ENCODE data around the gene VANGL1.

VANGL1 gene

DNA sequence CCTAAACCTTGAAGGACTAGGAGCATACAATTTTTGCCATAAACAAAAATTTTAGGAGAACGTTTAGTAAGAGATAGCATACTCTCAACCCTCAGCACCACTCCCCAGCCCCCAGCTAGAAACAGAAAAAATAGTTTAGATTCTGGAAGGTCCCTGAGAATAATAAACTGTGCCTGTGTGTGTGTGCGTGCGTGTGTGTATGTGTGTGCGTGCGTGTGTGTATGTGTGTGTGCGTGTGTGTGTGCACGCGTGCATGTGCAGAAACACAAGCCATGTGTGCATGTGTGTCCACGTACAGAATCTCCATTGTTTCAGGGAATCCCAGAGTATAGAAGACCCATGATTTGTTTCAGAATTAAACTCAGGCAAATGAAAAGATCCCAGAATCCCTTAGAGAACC is 64.2 kb downstream of the VANGL1 start:
- 92% methylated on average over 9 of the region's 9 CpGs for WGBS
- peak overlapping the region; percentile 2 for H3K9ac ChIP-seq (ENCODE audit: low read length)
- no peak overlapping the region for H2BK15ac ChIP-seq (ENCODE audit: low read depth, poor library complexity, severe bottlenecking)
- H3K4me1 ChIP-seq (ENCODE audit: control insufficient read depth, insufficient read depth, low read depth, low read length), result no peaks in the 10 kb centered on the region
- no peak overlapping the region for H3K4ac ChIP-seq (ENCODE audit: low read depth in 1 of 2, low read length in 2 of 2)
- no peak overlapping the region for H3K23ac ChIP-seq (ENCODE audit: low read length in 2 of 2)
- no peaks in the 10 kb centered on the region for H3K79me1 ChIP-seq (replicated peaks; ENCODE audit: low read length, poor library complexity, severe bottlenecking)
- no peak overlapping the region for H2BK5ac ChIP-seq (ENCODE audit: low read depth, low read length, poor library complexity, severe bottlenecking)
- H3K4me2 ChIP-seq (ENCODE audit: low read length, poor library complexity, severe bottlenecking), result no peak overlapping the region
- no peak overlapping the region for H2BK120ac ChIP-seq (ENCODE audit: low read depth, low read length)
- H3K4me3 ChIP-seq (ENCODE audit: insufficient read depth in 1 of 2, low read depth in 1 of 2, low read length in 2 of 2), result no peak overlapping the region
- H4K8ac ChIP-seq (ENCODE audit: low read length), result no peak overlapping the region
- H3K27ac ChIP-seq (ENCODE audit: low read length, poor library complexity, severe bottlenecking), result no peak overlapping the region
- no peaks in the 10 kb centered on the region for H3K9me3 ChIP-seq (ENCODE audit: control insufficient read depth, low read length)
- no peak overlapping the region for H2AK5ac ChIP-seq (ENCODE audit: low read length, severe bottlenecking)
- H2BK12ac ChIP-seq (ENCODE audit: low read length in 2 of 2), result no peak overlapping the region
- H3K14ac ChIP-seq (ENCODE audit: low read length in 2 of 2), result no peak overlapping the region
- H3K18ac ChIP-seq (ENCODE audit: low read depth in 1 of 2, low read length in 2 of 2), result no peak overlapping the region
- no peak overlapping the region for H2AFZ ChIP-seq (ENCODE audit: low read depth, low read length)
- H3K36me3 ChIP-seq (ENCODE audit: control insufficient read depth in 1 of 2, insufficient read depth in 2 of 2, low read depth in 1 of 2, low read length in 2 of 2), result no peaks in the 10 kb centered on the region
- H4K91ac ChIP-seq (ENCODE audit: low read length), result no peak overlapping the region
- peaks cover 16 to 35% of the 10 kb centered on the region in 2 experiments for H3K27me3 ChIP-seq (ENCODE audit: control insufficient read depth in 1 of 2, insufficient read depth in 1 of 2, low read length in 2 of 2)
- no peak for DNase-seq

- Histone ChIP-seq H4K91ac (ENCODE audit: low read length) (no peak overlapping the region), H3K4me2 (ENCODE audit: low read length, poor library complexity, severe bottlenecking) (no peak overlapping the region), H2AFZ (ENCODE audit: low read depth, low read length) (no peak overlapping the region), H3K4me1 (ENCODE audit: control insufficient read depth, insufficient read depth, low read depth, low read length) (no peaks in the 10 kb centered on the region), H3K4me3 (ENCODE audit: insufficient read depth in 1 of 2, low read depth in 1 of 2, low read length in 2 of 2) (no peak overlapping the region), H3K9ac (ENCODE audit: low read length) (peak overlapping the region; percentile 2), H3K18ac (ENCODE audit: low read depth in 1 of 2, low read length in 2 of 2) (no peak overlapping the region), H2AK5ac (ENCODE audit: low read length, severe bottlenecking) (no peak overlapping the region), H3K4ac (ENCODE audit: low read depth in 1 of 2, low read length in 2 of 2) (no peak overlapping the region), H2BK5ac (ENCODE audit: low read depth, low read length, poor library complexity, severe bottlenecking) (no peak overlapping the region), H2BK15ac (ENCODE audit: low read depth, poor library complexity, severe bottlenecking) (no peak overlapping the region), H2BK12ac (ENCODE audit: low read length in 2 of 2) (no peak overlapping the region), H2BK120ac (ENCODE audit: low read depth, low read length) (no peak overlapping the region), H3K79me1 (replicated peaks; ENCODE audit: low read length, poor library complexity, severe bottlenecking) (no peaks in the 10 kb centered on the region), H3K27me3 (ENCODE audit: control insufficient read depth in 1 of 2, insufficient read depth in 1 of 2, low read length in 2 of 2) (peaks cover 18 to 39% of the 10 kb centered on the region in 2 experiments), H3K9me3 (ENCODE audit: control insufficient read depth, low read length) (no peaks in the 10 kb centered on the region), H3K14ac (ENCODE audit: low read length in 2 of 2) (no peak overlapping the region), H3K27ac (ENCODE audit: low read length, poor library complexity, severe bottlenecking) (no peak overlapping the region), H3K36me3 (ENCODE audit: control insufficient read depth in 1 of 2, insufficient read depth in 2 of 2, low read depth in 1 of 2, low read length in 2 of 2) (no peaks in the 10 kb centered on the region), H4K8ac (ENCODE audit: low read length) (no peak overlapping the region), H3K23ac (ENCODE audit: low read length in 2 of 2) (no peak overlapping the region)
- WGBS, result 61% methylated on average over 6 of the region's 8 CpGs
- DNase-seq, result peak; percentile 60
Observed at GRCh38 chr1:115706587-115707425, 65.0 kb downstream of the VANGL1 start.

DNA sequence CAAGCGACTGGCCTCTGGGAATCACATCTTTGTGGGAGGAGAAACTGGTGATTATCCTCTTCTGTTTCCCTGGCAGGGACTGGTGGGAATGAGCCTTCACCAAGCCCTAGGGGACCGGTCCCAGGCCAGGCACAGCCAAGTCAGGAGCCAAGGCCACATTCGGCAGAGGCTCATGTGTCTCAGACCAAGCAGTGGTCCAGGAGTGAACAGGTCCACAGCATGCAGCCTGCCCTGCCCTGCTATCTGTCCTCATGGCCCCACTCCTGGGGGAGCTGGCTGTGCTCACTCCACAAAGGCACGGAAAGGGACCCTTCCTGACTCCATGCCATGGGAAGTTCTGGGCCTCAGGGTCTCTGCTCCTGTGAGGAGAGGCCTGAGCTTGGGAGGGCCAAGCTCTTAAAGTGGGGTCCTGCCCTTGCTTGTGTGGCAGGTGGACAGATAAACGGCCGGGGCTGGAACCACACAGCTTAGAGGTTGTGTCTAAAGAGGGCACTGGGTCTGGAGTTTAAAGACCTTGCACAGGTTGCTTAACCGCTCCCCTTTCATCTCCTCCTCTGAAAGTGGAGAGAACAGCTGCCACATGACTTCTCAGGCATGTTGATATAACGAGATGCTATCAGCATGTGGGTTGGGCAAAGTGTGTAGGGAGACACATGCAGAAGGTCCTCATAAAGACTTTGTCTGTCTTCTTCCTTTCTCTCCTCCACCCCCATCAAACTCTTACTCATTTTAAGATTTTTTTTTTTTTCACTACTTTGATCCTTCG is 69.3 kb downstream of the VANGL1 start:
- Histone ChIP-seq H3K36me3 (ENCODE audit: control insufficient read depth in 1 of 2, insufficient read depth in 2 of 2, low read depth in 1 of 2, low read length in 2 of 2) (no peaks in the 10 kb centered on the region), H3K23ac (ENCODE audit: low read length in 2 of 2) (no peak overlapping the region), H2AK5ac (ENCODE audit: low read length, severe bottlenecking) (no peak overlapping the region), H3K14ac (ENCODE audit: low read length in 2 of 2) (no peak overlapping the region), H3K4me2 (ENCODE audit: low read length, poor library complexity, severe bottlenecking) (no peak overlapping the region), H3K4me3 (ENCODE audit: insufficient read depth in 1 of 2, low read depth in 1 of 2, low read length in 2 of 2) (no peak overlapping the region), H4K8ac (ENCODE audit: low read length) (no peak overlapping the region), H3K9ac (ENCODE audit: low read length) (no peak overlapping the region), H3K4ac (ENCODE audit: low read depth in 1 of 2, low read length in 2 of 2) (no peak overlapping the region), H3K27me3 (ENCODE audit: control insufficient read depth in 1 of 2, insufficient read depth in 1 of 2, low read length in 2 of 2) (peaks cover 18 to 59% of the 10 kb centered on the region in 2 experiments), H2BK120ac (ENCODE audit: low read depth, low read length) (no peak overlapping the region), H2BK12ac (ENCODE audit: low read length in 2 of 2) (no peak overlapping the region), H3K18ac (ENCODE audit: low read depth in 1 of 2, low read length in 2 of 2) (no peak overlapping the region), H2BK5ac (ENCODE audit: low read depth, low read length, poor library complexity, severe bottlenecking) (no peak overlapping the region), H3K27ac (ENCODE audit: low read length, poor library complexity, severe bottlenecking) (no peak overlapping the region), H2AFZ (ENCODE audit: low read depth, low read length) (no peak overlapping the region), H2BK15ac (ENCODE audit: low read depth, poor library complexity, severe bottlenecking) (no peak overlapping the region), H3K79me1 (replicated peaks; ENCODE audit: low read length, poor library complexity, severe bottlenecking) (no peaks in the 10 kb centered on the region), H3K9me3 (ENCODE audit: control insufficient read depth, low read length) (no peaks in the 10 kb centered on the region), H3K4me1 (ENCODE audit: control insufficient read depth, insufficient read depth, low read depth, low read length) (peaks cover 6% of the 10 kb centered on the region), H4K91ac (ENCODE audit: low read length) (no peak overlapping the region)
- 76% methylated on average over 7 of the region's 9 CpGs for WGBS
- DNase-seq, result no peak

DNA sequence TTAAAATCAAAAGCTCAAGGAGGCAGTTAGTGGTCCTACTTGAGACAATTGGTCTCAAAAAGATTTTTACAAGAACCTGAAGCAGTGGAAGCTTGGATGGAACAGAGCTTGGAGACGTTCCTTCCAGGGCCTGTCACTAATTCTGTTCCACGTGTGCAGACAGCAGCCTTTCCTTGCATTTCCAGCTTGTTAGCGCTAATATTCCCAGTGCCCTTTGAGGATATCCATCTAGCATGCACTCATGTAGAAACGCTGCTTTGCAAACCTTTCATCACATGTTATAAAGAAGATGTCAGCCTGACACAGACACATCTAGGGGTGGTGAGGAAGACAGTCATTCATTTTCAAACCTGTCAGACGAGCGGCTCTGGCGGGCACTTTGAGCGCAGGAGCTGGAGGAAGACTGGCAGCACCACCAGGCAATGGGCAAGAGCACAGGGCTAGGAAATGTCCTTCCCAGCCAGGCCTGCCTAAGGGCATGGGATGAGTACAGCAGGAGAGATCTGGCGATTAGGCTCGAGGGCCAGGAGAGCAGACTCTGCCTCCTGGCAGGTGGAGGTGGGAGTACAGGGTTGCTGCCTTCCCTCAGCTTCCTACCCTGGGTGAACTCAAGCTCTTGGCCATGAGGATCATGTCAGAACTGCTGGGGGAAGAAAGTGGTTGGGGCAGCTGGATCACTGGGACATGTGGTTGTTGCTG is 71.3 kb downstream of the VANGL1 start:
- no peak overlapping the region for H3K23ac ChIP-seq (ENCODE audit: low read length in 2 of 2)
- WGBS, result 86% methylated on average over 9 of the region's 10 CpGs

More for the DNA sequence above, 71.3 kb downstream of the VANGL1 start:
- no peaks in the 10 kb centered on the region for H3K36me3 ChIP-seq (ENCODE audit: control insufficient read depth in 1 of 2, insufficient read depth in 2 of 2, low read depth in 1 of 2, low read length in 2 of 2)
- H2BK15ac ChIP-seq (ENCODE audit: low read depth, poor library complexity, severe bottlenecking), result no peak overlapping the region
- H3K4ac ChIP-seq (ENCODE audit: low read depth in 1 of 2, low read length in 2 of 2), result no peak overlapping the region
- no peak overlapping the region for H2BK12ac ChIP-seq (ENCODE audit: low read length in 2 of 2)
- no peak overlapping the region for H4K91ac ChIP-seq (ENCODE audit: low read length)
- H3K14ac ChIP-seq (ENCODE audit: low read length in 2 of 2), result no peak overlapping the region
- H2BK5ac ChIP-seq (ENCODE audit: low read depth, low read length, poor library complexity, severe bottlenecking), result no peak overlapping the region
- H3K9me3 ChIP-seq (ENCODE audit: control insufficient read depth, low read length), result no peaks in the 10 kb centered on the region
- H3K4me3 ChIP-seq (ENCODE audit: insufficient read depth in 1 of 2, low read depth in 1 of 2, low read length in 2 of 2), result no peak overlapping the region
- no peak overlapping the region for H2BK120ac ChIP-seq (ENCODE audit: low read depth, low read length)
- no peak overlapping the region for H3K27ac ChIP-seq (ENCODE audit: low read length, poor library complexity, severe bottlenecking)
- no peak overlapping the region for H2AK5ac ChIP-seq (ENCODE audit: low read length, severe bottlenecking)
- no peak overlapping the region for H2AFZ ChIP-seq (ENCODE audit: low read depth, low read length)
- no peak overlapping the region for H3K9ac ChIP-seq (ENCODE audit: low read length)
- no peak overlapping the region for H3K4me2 ChIP-seq (ENCODE audit: low read length, poor library complexity, severe bottlenecking)
- H3K79me1 ChIP-seq (replicated peaks; ENCODE audit: low read length, poor library complexity, severe bottlenecking), result no peaks in the 10 kb centered on the region
- H3K18ac ChIP-seq (ENCODE audit: low read depth in 1 of 2, low read length in 2 of 2), result no peak overlapping the region
- no peak for DNase-seq
- H3K4me1 ChIP-seq (ENCODE audit: control insufficient read depth, insufficient read depth, low read depth, low read length), result peaks cover 6% of the 10 kb centered on the region
- peaks cover 18 to 58% of the 10 kb centered on the region in 2 experiments for H3K27me3 ChIP-seq (ENCODE audit: control insufficient read depth in 1 of 2, insufficient read depth in 1 of 2, low read length in 2 of 2)
- no peak overlapping the region for H4K8ac ChIP-seq (ENCODE audit: low read length)

Data from mesenchymal stem cell (in vitro differentiated cells and primary cell).